GM18873 (cell line): ENCODE measurements around the gene COL4A1.

Source experiments
- ATAC-seq: cut with Tn5 transposase; IDR thresholded peaks from one replicate; pipeline ENCODE4 v1.9.1; 2021; ENCODE audit warnings: mild to moderate bottlenecking, moderate library complexity, moderate number of reproducible peaks; ENCODE audit not compliant: unreplicated experiment, low FRiP score

The COL4A1 gene

GRCh38 chr13:110245416-110245899 lies 61.5 kb downstream of the COL4A1 start:
- no peak for ATAC-seq

- no peak for ATAC-seq
Observed at GRCh38 chr13:110244976-110245375, 62.0 kb downstream of the COL4A1 start.

- no peak for ATAC-seq
Observed at GRCh38 chr13:110244071-110244830, 62.7 kb downstream of the COL4A1 start.

- no peak for ATAC-seq
Observed at GRCh38 chr13:110242615-110243014, 64.3 kb downstream of the COL4A1 start.

- no peak for ATAC-seq
Observed at GRCh38 chr13:110240943-110241342, 66.0 kb downstream of the COL4A1 start.

- no peak for ATAC-seq
Observed at GRCh38 chr13:110240352-110240751, 66.6 kb downstream of the COL4A1 start.

- no peak for ATAC-seq
Observed at GRCh38 chr13:110239280-110240125, 67.5 kb downstream of the COL4A1 start.

GRCh38 chr13:110238818-110239195 lies 68.2 kb downstream of the COL4A1 start:
- no peak for ATAC-seq

- ATAC-seq, result no peak
Observed at GRCh38 chr13:110237875-110238817, 68.8 kb downstream of the COL4A1 start.

- no peak for ATAC-seq
Observed at GRCh38 chr13:110236831-110237261, 70.1 kb downstream of the COL4A1 start.

GRCh38 chr13:110236431-110236830 lies 70.5 kb downstream of the COL4A1 start:
- ATAC-seq, result no peak

- no peak for ATAC-seq
Observed at GRCh38 chr13:110234532-110234931, 72.4 kb downstream of the COL4A1 start.

- ATAC-seq, result no peak
Observed at GRCh38 chr13:110233951-110234280, 73.0 kb downstream of the COL4A1 start.

GRCh38 chr13:110233181-110233950 lies 73.6 kb downstream of the COL4A1 start:
- ATAC-seq, result no peak

- no peak for ATAC-seq
Observed at GRCh38 chr13:110232756-110233155, 74.2 kb downstream of the COL4A1 start.

GRCh38 chr13:110232142-110232541 lies 74.8 kb downstream of the COL4A1 start:
- ATAC-seq, result no peak

GRCh38 chr13:110231348-110232047 lies 75.5 kb downstream of the COL4A1 start:
- no peak for ATAC-seq

GRCh38 chr13:110230661-110231347 lies 76.2 kb downstream of the COL4A1 start:
- ATAC-seq, result no peak
